Left kidney (tissue), 2 donors: ENCODE measurements around the gene ZBTB6. TPM values are rescaled to one million over a fixed set of nuclear protein-coding genes. Genes with fewer than 3 reads are reported as not detected.
A peak's percentile ranks its signal among the peaks of the same experiment; 100 is the strongest.
"Not testable (repeated sequence)": the region's sequence is repeated elsewhere in the genome, so short reads cannot be mapped to it uniquely, and the experiment has no call there.

Experiments
- DNase-seq: peaks from one replicate; pipeline ENCODE4 v3.0.0-alpha.2; 2013
- polyA plus RNA-seq: library from polyadenylated mRNA; unstranded; fragments of 120-200 nt; gene quantifications from one replicate; pipeline ENCODE4 v1.2.1, GENCODE V29; 2013; ENCODE audit not compliant: insufficient read length

Gene ZBTB6
- polyA plus RNA-seq, 1 donor = 15.1 TPM

DNA sequence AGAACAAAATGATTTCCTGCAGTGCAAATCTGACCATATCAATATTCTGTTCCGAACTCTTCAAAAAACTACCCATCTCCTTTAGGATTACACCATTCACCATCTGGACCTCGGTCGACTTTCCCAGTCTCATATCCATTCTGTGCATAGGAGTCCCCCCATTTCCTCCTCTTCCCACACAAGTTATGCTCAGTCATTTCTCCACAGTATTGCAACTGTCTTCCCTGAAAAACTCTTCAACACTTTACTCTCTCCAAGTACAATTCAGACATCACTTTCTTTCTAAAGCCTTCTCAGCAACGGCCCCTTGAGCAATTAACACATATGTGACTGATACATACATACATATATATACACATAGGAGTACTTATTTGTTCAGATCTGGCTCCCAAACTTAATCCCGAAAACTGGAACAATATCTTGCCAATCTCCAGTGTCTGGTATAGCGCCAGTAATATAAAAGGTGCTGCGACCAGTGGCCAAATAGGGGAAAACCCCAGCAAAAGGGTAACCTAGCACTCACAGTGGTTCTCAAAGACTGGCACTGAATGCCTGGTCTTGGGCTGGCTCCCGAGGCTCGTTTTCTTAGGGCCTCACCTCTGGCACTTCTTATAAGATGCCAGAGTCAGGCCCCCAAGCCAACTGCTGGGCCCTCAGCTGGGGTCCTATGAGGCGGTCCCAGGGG, 17.6 kb upstream of the ZBTB6 start:
- DNase-seq = no peak

DNA sequence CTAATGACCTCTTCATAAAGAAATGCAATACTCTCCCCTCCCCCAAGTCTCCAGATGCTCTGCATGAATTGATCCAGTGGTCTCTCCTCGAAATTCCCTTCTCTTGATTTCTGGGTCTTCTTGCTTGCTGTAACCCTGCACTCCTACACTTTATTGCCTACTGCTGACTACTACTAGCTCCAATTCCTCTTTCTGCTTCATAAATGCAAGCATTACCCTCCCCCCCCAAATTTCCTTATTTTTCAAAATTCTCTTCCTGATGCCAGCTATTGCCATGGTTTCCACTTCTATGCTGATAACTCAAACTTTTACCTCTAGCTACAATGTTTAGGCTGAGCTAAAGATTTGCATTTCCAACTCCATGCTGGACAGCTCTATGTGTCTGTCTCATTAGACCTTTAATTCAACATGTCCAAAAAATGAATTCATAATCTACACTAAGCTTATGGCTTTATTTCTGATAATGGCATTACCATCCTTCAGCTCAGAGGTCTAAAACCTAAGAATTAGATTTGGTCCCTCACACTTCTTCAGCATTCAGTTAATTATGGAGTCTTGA, 16.8 kb upstream of the ZBTB6 start:
- DNase-seq = no peak

DNA sequence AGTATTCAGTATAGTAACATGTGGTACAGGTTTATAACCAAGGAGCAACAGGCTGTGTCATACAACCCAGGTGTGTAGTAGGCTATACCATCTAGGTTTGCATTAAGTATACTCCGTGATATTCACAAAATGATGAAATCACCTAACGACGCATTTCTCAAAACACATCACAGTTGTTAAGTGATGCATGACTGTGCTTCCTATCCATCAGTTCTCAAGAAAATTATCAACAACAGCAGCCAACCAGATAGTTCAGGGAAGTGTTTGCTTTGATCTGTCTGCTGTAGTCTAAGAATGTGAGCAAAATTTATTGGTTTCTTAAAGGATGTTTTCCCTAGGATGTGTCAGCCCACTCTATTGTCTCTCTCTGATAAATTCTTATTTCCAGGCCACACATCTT, 10.8 kb upstream of the ZBTB6 start:
- no peak for DNase-seq

DNA sequence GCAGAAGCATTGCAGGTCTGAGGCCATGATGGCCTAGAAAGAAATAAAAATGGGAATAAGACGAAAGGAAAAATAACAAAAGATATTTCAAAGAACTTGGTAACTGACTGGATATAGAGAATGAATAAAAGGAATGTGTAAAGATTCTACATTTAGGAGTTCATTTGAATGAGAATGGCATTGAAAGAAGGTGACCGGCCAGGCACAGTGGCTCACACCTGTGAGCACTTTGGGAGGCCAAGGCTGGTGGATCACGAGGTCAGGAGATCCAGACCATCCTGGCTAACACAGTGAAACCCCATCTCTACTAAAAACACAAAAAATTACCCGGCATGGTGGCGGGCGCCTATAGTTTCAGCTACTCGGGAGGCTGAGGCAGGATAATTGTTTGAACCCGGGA, 9.6 kb upstream of the ZBTB6 start:
- DNase-seq = no peak

DNA sequence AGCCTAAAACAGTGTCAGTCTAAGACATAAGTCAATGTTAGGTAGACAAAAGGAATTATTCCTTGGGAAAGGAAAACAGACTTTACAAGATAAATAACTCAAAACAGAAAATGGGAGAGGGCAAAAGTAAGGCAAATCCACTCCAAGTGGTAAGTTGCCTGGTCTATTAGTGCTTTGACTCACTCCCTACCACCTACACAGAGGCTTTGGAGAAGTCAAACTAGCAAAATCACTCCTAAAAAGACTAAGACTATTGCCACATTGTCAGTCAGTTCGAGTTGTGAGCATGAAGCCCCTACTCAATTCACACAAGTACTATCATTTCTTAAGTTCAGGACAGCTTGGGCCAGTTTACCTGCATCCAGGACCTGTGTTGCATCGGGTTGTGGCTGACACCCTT, 5.2 kb upstream of the ZBTB6 start:
- no peak for DNase-seq

DNA sequence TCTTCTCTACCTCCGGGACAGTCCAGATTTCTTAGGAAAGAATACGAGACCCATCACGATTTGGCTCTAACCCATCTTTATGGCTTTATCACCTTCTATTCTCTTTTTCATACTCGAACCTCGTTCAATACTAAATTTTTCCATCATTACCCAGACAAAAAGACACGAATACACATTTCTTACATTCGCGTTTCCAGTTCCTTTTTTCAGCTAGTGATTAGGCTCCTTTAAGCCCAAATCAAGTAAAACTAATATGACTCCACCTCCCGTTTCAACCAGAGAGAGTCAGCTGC, 506 bp downstream of the ZBTB6 start:
- DNase-seq = no peak

DNA sequence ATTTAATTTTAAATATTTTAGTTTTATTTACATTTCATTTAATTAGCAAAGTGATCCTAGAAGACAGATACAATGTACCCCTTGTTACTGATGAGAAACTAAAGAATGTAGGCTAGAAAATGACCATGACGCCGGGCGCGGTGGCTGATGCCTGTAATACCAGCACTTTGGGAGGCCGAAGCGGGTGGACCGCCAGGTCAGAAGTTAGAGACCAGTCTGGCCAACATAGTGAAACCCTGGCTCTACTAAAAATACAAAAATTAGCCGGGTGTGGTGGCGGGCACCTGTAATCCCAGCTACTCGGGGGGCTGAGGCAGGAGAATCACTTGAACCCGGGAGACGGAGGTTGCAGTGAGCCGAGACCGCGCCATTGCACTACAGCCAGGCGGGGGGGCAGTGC, 7.0 kb downstream of the ZBTB6 start:
- not testable (repeated sequence) for DNase-seq

DNA sequence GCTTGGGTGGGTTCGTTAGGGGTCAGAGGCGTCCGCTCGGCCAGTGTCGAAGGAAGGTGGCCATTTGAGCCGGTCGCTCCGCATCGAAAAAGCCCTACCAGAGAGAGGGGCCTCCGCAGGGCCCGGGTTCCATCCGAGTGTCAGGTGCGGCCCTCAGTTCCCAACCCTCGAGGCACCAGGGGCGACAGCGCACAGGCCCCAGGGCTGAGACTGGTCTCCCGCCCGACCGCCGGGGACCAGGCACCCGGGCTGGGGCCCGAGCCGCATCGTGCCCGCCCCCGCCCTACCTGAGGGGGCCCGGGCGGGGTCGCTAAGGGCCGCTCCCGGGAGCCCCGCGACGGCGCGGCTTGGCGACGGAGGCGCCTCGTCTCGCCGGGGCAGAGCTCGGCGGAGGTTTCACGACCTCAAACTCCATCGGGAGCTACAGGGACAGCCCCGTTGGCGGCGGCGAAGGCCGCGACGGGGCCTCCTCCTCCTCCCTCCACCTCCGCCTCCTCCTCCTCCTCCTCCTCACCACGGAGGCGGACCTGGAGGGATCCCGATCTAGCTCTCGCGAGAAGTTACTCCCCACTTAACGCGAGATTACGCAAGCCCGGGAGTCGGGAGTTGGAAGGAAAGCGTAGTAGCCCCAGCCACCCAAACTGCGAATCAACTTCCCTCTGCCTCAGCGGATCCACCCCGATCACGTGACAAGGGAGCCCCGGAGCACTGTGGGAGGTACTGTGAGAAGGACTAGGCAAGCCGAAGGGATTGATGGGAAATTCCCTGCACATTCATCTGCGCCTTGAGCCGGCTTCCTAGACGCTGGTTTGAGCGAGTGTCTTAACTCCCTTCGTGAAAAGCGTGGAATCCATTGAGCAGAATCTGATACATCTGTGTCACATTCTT, 8.1 kb downstream of the ZBTB6 start, which contains the start of gene RC3H2:
Gene RC3H2, minus strand, starts transcription at position 537 of the 888 bp plus-strand sequence. CDS start 7,850 bp downstream, outside the sequence.
- DNase-seq = peak; percentile 100

DNA sequence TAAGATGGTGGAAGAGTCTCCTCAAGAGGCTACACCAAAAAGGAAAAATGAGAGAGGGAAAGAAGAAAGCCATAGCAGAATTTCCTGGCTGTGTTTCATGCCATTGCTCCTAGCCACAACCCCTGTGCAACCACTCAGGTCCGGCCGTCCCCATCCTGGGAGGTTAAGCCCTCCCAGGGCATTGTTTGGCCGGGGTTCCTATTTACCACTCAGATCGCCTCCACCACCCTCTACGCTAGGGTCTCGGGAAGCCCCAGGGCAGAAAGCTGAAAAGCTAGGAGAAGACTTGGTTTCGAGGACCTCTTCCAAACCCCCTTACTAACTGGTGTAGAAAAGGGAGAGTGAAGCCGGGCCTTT, 8.7 kb downstream of the ZBTB6 start:
- DNase-seq = peak; percentile 30

DNA sequence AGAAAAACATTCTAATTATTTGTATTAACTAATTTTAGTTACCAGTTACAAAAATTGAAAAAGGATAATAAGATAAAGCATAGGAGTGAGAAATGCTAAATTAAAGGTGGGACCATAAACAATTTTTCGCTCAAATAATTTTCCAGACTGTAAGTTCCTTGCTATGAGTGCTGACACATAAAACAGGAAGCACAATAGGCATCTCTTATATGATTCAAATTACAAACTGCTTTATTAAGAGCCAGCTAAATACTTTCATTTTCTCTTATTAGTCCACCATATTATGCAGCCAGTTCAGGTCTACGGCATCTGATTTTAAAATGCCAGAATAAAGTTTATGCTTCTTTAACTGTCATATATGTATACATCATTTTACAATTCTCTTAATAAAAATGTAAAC, 12.3 kb downstream of the ZBTB6 start:
- DNase-seq = no peak

DNA sequence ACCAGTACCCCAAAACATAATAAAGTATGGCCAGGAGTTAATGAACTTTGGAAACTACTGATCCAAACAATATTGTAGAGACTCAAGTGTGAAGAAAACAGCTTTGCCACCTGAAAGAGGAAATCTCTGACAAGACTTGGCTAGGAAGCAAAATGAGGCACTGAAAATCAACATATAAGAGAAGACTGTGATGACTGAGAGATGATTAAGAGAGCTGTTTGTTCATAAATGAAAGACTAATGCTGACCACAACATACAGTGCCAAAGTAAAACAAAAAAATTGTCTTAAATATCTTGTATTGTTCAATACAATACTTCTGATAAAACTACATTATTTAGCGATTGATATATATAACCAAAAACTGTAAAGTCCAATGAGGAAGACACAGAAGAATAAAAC, 15.2 kb downstream of the ZBTB6 start:
- no peak for DNase-seq

DNA sequence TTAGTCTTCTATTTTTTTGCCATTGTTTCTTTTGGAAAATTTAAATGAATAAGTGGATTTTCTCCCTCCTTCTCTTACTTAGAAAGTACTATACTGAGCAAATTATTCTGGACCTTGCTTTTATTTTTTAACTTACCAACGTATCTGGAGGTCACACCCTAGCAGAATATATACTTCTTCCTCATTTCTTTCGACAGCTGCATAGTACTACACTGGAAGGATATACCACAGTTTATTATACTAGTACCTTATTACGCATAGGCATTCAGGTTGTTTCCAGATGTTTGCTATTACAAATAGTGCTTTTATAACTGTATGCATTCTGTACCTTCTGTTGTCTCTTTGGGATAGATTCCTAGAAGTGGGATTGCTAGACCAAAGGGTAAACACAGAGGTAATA, 24.6 kb downstream of the ZBTB6 start:
- no peak for DNase-seq

DNA sequence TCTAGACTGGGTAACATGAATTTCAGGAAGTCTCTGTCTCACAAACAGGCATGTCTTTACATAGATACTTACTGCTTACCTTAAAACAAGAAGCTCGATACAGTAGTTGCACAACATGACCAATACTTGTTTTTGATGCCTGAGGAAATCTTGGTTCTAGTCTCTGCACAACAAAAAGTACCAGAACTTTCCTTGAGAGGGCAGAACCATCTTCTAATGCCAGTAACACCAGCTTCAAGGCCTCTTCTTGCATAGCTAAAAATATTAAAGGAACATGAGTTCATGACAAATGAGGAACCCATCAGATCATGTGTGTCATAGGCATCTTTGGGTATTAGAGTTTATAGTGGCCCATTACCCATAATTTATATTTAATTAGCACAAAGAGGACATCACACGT, 30.0 kb downstream of the ZBTB6 start:
- DNase-seq = no peak

DNA sequence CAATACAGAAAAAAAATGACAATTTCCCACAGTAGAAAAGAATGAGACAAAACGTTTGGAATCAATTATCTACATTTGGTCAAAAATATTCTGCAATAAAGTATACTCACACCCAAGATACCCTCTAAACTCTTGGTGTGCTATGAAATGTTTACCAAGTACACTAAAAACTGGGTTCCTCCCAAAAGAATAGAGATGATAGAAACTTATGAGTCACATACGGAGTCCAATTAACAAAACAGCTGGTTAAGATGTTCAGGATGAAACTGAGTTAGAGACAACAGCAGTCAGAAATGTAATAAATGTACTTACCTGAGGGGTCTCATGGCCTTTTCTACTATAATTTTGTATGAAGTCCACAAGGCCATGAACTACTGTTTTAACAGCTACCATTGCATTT, 33.7 kb downstream of the ZBTB6 start:
- DNase-seq = no peak

DNA sequence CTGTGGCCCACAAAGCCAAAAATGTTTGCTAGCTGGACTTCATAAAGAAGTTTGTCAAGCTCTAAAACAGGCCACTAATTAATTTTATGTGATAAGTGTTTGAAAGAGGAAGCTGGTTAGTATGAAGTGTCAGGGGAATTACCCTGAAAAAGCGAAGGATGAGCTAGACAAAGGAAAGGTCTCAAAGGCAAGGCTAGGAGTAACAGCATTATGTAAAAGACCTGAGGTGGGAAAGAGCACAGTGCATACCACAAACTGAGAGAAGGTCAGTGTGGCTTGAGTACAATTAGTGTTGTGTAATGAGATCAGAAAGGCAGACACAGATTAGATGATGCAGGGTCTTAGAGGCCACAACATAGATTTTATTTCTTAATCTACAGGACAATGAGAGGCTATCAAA, 37.6 kb downstream of the ZBTB6 start:
- DNase-seq = no peak

DNA sequence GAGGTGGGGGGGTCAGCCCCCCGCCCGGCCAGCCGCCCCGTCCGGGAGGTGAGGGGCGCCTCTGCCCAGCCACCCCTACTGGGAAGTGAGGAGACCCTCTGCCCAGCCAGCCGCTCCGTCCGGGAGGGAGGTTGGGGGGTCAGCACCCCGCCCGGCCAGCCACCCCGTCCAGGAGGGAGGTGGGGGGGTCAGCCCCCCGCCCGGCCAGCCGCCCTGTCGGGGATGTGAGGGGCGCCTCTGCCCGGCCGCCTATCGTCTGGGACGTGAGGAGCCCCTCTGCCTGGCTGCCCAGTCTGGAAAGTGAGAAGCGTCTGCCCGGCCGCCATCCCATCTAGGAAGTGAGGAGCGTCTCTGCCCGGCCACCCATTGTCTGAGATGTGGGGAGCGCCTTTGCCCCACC, 45.8 kb downstream of the ZBTB6 start:
- not testable (repeated sequence) for DNase-seq

DNA sequence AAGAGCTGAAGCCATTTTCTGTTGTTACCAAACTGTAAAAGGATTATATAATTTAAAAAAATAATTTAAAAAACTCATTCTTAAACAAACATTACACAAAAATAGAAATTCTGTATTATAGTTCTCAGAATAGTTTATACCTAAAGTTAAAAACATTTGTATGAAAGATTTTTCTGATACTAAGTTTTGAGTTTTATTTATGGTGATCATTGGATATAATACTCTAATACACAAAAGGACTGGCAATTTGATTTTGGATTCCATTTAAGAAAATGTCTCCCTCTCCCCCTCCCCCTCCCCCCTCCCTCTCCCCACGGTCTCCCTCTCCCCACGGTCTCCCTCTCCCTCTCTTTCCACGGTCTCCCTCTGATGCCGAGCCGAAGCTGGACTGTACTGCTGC, 47.0 kb downstream of the ZBTB6 start:
- no peak for DNase-seq

DNA sequence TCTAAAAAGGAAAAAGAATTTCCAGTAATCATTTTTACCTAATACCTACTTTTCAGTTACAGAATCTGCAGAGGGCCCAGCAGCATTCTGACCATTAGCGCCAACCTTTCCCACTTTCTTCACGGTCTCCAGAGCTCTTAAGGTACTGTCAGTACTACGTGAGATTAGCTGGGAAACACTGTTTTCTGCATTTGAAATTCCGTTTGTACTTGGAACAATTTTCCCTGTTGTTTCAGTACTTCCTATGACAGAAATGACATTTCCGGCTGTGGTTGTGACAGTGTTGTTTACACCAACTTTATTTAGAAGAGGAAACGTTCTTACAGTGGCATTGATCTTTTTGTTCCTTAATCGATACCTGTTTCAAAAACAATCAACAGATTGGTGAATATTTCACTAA, 47.8 kb downstream of the ZBTB6 start:
- DNase-seq = no peak

DNA sequence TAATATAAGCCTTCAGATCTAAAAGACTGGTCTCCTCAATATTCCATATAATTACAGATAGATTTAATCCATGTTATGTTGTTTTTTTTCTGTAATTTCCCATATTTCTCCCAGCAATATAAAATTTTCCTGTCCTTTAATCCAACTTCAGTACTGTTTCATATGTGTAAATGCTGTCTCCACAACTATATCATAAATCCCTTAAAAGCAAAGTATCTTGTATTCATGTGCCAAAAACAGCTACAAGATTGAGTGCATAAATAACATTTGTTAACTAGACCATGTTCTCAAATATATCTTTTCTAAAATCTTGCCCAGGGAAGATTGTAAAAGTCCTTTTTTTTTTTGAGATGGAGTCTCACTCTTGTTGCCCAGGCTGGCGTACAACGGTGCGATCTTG, 49.7 kb downstream of the ZBTB6 start:
- no peak for DNase-seq

DNA sequence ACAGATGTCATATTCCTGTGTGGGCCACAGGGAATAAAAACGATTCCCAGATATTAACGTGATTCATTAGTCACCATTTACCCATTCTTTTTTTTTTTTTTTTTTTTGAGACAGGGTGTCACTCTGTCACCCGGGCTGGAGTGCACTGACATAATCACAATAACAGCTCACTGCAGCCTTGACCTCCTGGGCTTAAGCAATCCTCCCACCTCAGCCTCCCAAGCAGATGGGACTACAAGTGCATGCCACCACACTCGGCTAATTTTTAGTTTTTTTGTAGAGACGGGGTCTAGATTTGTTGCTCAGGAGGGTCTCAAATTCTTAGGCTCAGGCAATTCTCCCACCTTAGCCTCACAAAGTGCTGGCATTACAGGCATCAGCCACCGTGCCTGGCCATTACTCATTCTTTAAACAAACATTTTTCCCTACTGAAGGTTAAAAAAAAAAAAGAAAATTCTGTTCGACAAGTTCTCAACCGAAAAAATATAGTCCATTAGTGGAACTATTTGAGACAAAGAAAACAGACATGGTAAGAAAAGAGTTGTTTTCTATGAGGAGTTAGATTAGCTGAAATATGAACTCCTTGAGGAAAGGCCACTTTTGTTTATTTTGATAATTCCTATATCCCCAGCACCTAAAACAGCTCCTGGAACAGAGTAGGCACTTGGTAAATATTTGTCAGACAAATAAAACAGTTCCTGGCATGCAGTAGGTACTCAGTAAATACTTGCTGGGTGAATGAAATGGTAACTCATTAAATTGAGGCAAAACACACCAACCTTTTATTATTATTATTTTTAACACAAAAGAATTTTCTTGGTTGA, 52.6 kb downstream of the ZBTB6 start:
- no peak for DNase-seq
